SH-SY5Y (cell line): ENCODE data around the gene STAT3.

ENCODE experiments used
- GATA2 ChIP-seq: IDR thresholded peaks from 2 replicates; pipeline ENCODE4 v1.6.1; 2011; ENCODE audit warnings: mild to moderate bottlenecking, low read depth, low read length
- GATA3 ChIP-seq: IDR thresholded peaks from 2 replicates; pipeline ENCODE4 v1.6.1; 2011; ENCODE audit warnings: low read depth, mild to moderate bottlenecking, low read length, moderate library complexity

- TF ChIP-seq GATA2 (no peak), GATA3 (no peak)
Observed at GRCh38 chr17:42380935-42381334, 7.3 kb downstream of the STAT3 start.
